Measurements from ENCODE around the gene RXFP4.
"Not testable (repeated sequence)": the region's sequence is repeated elsewhere in the genome, so short reads cannot be mapped to it uniquely, and the experiment has no call there.

RXFP4 gene

GRCh38 chr1:155978973-155979429 is 37.6 kb downstream of the RXFP4 start:
- no peak for FAIRE-seq

GRCh38 chr1:155979597-155980343 is 38.3 kb downstream of the RXFP4 start:
- FAIRE-seq: no peak

GRCh38 chr1:155981266-155982088 is 40.0 kb downstream of the RXFP4 start:
- no peak for FAIRE-seq

- FAIRE-seq: no peak
Measured at GRCh38 chr1:155982106-155982505, 40.7 kb downstream of the RXFP4 start.

- FAIRE-seq: no peak
Measured at GRCh38 chr1:155983191-155984024, 42.0 kb downstream of the RXFP4 start.

GRCh38 chr1:155984341-155984740 is 42.9 kb downstream of the RXFP4 start:
- FAIRE-seq: no peak

- not testable (repeated sequence) for FAIRE-seq
Measured at GRCh38 chr1:155984903-155985645, 43.6 kb downstream of the RXFP4 start.

- FAIRE-seq: no peak
Measured at GRCh38 chr1:155989242-155990004, 48.0 kb downstream of the RXFP4 start.

- no peak for FAIRE-seq
Measured at GRCh38 chr1:155990005-155990739, 48.7 kb downstream of the RXFP4 start.
